SW 1271 (cell line): ENCODE measurements around the gene LMOD1.

ENCODE experiments used
- DNase-seq, 2 experiments: peaks; one replicate each; lab custom pipeline; 2025; lab: John Stamatoyannopoulos, UW

LMOD1 gene

GRCh38 chr1:201892211-201892610 lies 54.1 kb downstream of the LMOD1 start:
- DNase-seq = no peak

GRCh38 chr1:201891451-201892045 lies 54.8 kb downstream of the LMOD1 start:
- no peak for DNase-seq

- DNase-seq = no peak
Observed at GRCh38 chr1:201890806-201891450, 55.4 kb downstream of the LMOD1 start.

GRCh38 chr1:201890223-201890622 lies 56.1 kb downstream of the LMOD1 start:
- DNase-seq = no peak

GRCh38 chr1:201889090-201889968 lies 57.0 kb downstream of the LMOD1 start:
- DNase-seq = no peak

- peak; percentile 27 to 71 for DNase-seq
Observed at GRCh38 chr1:201888282-201889089, 57.9 kb downstream of the LMOD1 start, which contains the start of gene SHISA4. SHISA4 (plus strand) TSS chr1:201888898; CDS start chr1:201888995, 97 bp downstream.

GRCh38 chr1:201887116-201887866 lies 59.1 kb downstream of the LMOD1 start:
- no peak for DNase-seq

GRCh38 chr1:201886103-201886885 lies 60.1 kb downstream of the LMOD1 start:
- DNase-seq = no peak

GRCh38 chr1:201885531-201886075 lies 60.7 kb downstream of the LMOD1 start:
- no peak for DNase-seq

GRCh38 chr1:201884425-201884824 lies 61.9 kb downstream of the LMOD1 start:
- no peak for DNase-seq

- DNase-seq = no peak
Observed at GRCh38 chr1:201883786-201884185, 62.6 kb downstream of the LMOD1 start.

- DNase-seq = no peak
Observed at GRCh38 chr1:201883266-201883665, 63.1 kb downstream of the LMOD1 start.

GRCh38 chr1:201882665-201883132 lies 63.6 kb downstream of the LMOD1 start:
- DNase-seq = peak in 1 of 2 experiments; percentile 11

- no peak for DNase-seq
Observed at GRCh38 chr1:201881617-201882016, 64.7 kb downstream of the LMOD1 start.

GRCh38 chr1:201880928-201881571 lies 65.3 kb downstream of the LMOD1 start:
- no peak for DNase-seq

- DNase-seq = peak in 1 of 2 experiments; percentile 26
Observed at GRCh38 chr1:201877877-201878401, 68.4 kb downstream of the LMOD1 start.

GRCh38 chr1:201876148-201876818 lies 70.1 kb downstream of the LMOD1 start:
- peak in 1 of 2 experiments; percentile 6 for DNase-seq

- no peak for DNase-seq
Observed at GRCh38 chr1:201874672-201875071, 71.7 kb downstream of the LMOD1 start.

- DNase-seq = no peak
Observed at GRCh38 chr1:201870397-201870796, 76.0 kb downstream of the LMOD1 start.
